HG03039 (cell line): Measurements from ENCODE around the gene C4B.
"Not testable (repeated sequence)": the region's sequence is repeated elsewhere in the genome, so short reads cannot be mapped to it uniquely, and the experiment has no call there.

ENCODE experiments used
- ATAC-seq: cut with Tn5 transposase; IDR thresholded peaks from one replicate; pipeline ENCODE4 v1.9.1; 2021; ENCODE audit warnings: mild to moderate bottlenecking, moderate library complexity; ENCODE audit not compliant: unreplicated experiment

C4B gene

DNA sequence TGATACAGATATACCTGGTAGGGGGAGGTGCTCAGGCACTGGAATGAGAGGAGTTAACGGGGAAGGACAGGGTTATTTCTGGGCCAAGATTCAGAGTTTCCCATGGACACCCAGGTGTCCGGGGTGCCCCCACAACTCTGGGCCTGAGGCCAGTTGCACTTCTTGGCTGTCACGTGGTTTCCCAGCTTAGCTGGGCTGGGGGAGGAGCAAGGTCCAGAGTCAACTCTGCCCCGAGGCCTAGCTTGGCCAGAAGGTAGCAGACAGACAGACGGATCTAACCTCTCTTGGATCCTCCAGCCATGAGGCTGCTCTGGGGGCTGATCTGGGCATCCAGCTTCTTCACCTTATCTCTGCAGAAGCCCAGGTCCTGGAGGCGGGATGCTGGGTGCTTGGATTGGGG is at the start of gene C4B:
Gene C4B (plus strand): TSS at position 249 of the 400 bp plus-strand sequence. CDS start 51 bp downstream, at position 300.
- ATAC-seq = not testable (repeated sequence)

- no peak for ATAC-seq
Measured at GRCh38 chr6:31965700-31966099, 48.9 kb upstream of the C4B start.

GRCh38 chr6:31966506-31966905 is 48.1 kb upstream of the C4B start:
- ATAC-seq = no peak

GRCh38 chr6:31966997-31967925 is 47.3 kb upstream of the C4B start:
- no peak for ATAC-seq

- no peak for ATAC-seq
Measured at GRCh38 chr6:31967926-31968320, 46.7 kb upstream of the C4B start.

DNA sequence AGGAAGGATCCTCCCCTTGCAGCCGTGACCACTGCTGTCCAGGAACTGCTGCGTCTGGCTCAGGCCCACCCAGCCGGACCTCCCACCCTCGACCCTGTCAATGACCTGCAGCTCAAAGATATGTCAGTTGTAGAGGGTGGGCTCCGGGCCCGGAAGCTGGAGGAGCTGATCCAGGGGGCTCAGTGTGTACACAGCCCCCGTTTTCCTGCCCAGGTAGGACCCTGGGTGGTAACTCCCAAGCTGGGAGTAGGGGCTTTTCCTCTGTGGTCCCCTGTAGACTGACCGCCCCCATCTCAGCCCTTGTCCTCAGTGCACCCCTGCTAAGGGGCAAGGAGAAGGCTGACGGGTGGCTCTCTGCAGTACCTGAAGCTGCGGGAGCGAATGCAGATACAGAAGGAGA is 46.3 kb upstream of the C4B start:
- ATAC-seq = no peak

DNA sequence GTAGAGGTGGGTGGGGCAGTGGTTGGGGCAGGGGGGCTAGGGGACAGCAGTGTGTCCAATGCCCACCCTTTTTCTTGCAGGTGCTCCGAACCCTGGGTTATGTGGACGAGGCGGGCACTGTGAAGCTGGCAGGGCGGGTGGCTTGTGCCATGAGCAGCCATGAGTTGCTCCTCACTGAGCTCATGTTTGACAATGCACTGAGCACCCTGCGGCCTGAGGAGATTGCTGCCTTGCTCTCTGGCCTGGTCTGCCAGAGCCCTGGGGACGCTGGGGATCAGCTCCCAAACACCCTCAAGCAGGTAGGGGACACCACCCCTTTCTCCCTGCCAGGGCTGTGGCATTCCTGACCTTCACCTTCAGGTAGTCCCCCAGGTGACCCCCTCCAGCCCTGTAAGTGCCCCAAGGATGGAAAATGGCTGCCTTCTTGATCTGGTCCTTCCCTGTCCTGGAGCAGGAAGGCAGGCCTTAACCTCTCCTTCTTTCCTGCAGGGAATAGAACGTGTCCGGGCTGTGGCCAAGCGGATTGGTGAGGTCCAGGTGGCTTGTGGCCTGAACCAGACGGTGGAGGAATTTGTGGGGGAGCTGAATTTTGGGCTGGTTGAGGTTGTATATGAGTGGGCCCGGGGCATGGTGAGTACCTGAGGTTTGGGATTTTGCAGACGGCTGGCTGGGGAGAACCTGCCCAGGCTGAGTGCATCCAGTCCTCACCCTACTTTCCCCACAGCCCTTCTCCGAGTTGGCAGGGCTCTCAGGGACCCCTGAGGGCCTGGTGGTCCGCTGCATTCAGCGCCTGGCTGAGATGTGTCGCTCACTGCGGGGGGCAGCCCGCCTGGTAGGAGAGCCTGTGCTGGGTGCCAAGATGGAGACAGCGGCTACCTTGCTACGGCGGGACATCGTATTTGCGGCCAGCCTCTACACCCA is 45.5 kb upstream of the C4B start:
- ATAC-seq = no peak

- ATAC-seq = no peak
Measured at GRCh38 chr6:31969712-31970603, 44.6 kb upstream of the C4B start.

GRCh38 chr6:31970604-31971271 is 43.9 kb upstream of the C4B start:
- ATAC-seq = no peak

GRCh38 chr6:31971279-31971992 is 43.2 kb upstream of the C4B start:
- no peak for ATAC-seq

- ATAC-seq = peak; percentile 82
Measured at GRCh38 chr6:31971993-31972708, 42.4 kb upstream of the C4B start, which contains the start of gene DXO. Gene DXO (minus strand): TSS chr6:31972138. CDS start chr6:31971675, 463 bp downstream.

DNA sequence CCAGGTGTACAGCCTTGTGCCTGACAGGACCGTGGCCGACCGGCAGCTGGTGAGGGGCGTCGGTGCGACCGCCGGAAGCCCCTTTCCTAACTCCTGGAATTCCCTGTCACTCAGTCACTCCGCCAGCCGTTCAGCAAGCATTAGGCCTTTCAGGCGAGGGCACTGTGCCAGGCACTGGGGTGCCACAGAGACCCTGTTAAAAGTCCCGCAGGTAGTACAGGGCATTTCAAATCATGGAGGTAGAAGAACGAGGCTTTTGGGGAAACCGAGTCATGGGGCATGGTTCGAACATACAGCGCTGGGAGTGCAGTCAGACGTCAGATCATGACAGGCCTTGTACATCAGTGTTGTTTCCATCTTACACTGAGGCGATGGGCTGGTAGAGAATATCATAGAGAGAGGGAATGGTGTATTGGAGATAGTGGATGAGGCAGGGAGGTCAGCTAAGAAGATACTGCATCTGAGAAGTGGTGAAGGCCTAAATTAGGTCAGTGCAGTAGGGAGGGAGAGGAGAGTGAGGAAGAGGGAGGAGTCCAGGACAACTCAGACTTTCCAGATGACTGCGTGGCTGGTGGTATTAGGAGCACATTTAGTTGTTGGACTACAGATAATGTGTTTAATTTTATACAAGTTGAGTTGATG is 41.8 kb upstream of the C4B start:
- no peak for ATAC-seq

GRCh38 chr6:31976065-31976464 is 38.5 kb upstream of the C4B start:
- not testable (repeated sequence) for ATAC-seq

DNA sequence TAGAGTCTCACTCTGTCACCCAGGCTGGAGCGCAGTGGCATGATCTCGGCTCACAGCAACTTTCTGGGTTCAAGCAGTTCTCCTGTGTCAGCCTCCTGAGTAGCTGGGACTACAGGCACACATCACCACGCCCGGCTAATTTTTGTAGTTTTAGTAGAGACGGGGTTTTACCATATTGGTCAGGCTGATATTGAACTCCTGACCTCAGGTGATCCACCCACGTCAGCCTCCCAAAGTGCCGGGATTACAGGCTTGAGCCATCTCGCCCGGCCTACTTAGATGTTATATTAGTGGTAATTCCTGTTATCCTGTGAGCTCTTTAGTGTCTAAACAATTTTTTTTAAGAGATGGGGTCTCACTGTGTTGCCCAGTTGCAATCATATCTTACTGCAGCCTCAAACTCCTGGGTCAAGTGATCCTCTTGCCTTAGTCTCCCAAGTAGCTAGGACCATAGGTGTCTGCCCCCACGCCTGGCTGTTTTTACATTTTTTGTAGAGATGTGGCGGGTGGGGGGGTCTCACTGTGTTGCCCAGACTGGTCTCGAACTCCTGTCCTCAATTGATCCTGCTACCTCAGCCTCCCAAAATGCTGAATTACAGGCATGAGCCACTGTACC is 36.7 kb upstream of the C4B start:
- ATAC-seq = no peak

DNA sequence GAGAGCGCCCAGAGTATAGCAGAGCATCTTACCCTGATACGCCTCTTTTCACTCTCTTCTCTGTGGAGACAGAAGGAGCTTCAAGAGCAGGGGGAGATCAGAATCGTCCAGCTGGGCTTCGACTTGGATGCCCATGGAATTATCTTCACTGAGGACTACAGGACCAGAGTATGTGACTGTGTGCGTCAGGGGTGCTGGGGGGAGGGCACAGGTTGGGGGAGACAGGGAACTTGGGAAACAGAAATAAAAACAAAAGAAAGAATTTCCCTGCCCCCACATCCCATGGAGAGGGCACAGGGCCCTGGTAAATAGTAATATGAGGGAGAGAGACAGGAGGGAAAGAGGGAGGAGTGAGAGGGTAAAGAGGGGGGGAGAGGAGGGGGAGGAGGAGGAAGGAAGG is 35.8 kb upstream of the C4B start:
- no peak for ATAC-seq

GRCh38 chr6:31979238-31979898 is 35.2 kb upstream of the C4B start:
- no peak for ATAC-seq

DNA sequence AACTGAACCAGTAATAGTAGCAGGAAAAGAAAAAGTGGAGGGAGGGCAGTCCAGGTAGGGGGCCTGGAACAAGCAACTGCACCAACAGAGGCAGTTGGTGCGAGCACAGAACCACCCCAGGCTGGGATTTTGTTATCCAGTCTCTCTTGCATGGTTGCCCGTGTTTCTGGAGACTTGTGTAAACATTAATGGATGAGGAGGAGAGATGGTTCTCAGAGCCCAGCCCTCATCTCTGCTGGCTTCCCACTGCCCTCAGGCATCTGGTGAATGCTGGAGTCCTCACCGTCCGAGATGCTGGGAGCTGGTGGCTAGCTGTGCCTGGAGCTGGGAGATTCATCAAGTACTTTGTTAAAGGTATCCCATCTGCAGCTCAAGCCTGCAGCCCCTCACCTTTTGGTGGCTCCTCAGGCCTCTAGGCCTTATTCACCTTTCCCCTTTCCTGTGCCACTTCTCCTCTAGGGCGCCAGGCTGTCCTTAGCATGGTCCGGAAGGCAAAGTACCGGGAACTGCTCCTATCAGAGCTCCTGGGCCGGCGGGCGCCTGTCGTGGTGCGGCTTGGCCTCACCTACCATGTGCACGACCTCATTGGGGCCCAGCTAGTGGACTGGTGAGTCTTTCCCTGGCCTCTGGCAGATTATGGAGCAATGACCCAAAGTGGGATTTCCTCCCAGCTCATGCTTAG is 34.3 kb upstream of the C4B start:
- not testable (repeated sequence) for ATAC-seq
